HCT116 (cell line): ENCODE measurements around the gene TPRG1. TPM values are rescaled to one million over a fixed set of nuclear protein-coding genes. Genes with fewer than 3 reads are reported as not detected.

Experiments
- ATAC-seq: fragments of 200-7000 bp; cut with Tn5 transposase; 2 replicates; pipeline ENCODE4 v1.9.1; 2020; ENCODE audit warnings: mild to moderate bottlenecking, moderate library complexity
- BruUV-seq: library from RNA; stranded (reverse); fragments of 400-500 nt; replicated peaks from 2 replicates; lab custom pipeline; 2021; lab: Mats Ljungman, UMichigan
- CTCF ChIA-PET: fragments of 300-600 bp; sonication (Branson Sonifier 250); formaldehyde crosslinking; loops from one replicate; lab custom pipeline; 2021; ENCODE audit warnings: antibody characterized with exemption; lab: Charles Lee
- POLR2A ChIA-PET: fragments of 300-600, 350-600 bp; sonication (Branson Sonifier 250); formaldehyde crosslinking; loops from one replicate; lab custom pipeline; 2021; ENCODE audit warnings: antibody characterized with exemption; lab: Charles Lee
- RAD21 ChIA-PET, 2 experiments: fragments of 300-600 bp; sonication (Branson Sonifier 250); formaldehyde crosslinking; loops; one replicate each; lab custom pipeline; 2023; ENCODE audit warnings: low total read pairs in 2 of 2; ENCODE audit not compliant: uncharacterized antibody in 2 of 2, unreplicated experiment in 2 of 2, low non-redundant PET in 1 of 2; lab: Charles Lee
- DNase-seq: peaks from one replicate; pipeline ENCODE4 v3.0.0-alpha.2; 2010; ENCODE audit warnings: low read depth, low spot score
- H2AFZ ChIP-seq: fragments of 200-600 bp; shearing (Covaris generic), sonication (generic); 2 replicates; pipeline ENCODE4 v1.6.1; 2017; ENCODE audit warnings: low read depth, mixed run types, mixed read lengths, antibody characterized with exemption, low read length; ENCODE audit not compliant: poor library complexity, severe bottlenecking
- H3K27ac ChIP-seq: 2 replicates; pipeline ENCODE4 v1.5.1; 2012; ENCODE audit warnings: low read depth, low read length
- H3K27me3 ChIP-seq: fragments of 200-600 bp; sonication (generic); 2 replicates; pipeline ENCODE4 v1.6.1; 2016; ENCODE audit warnings: mixed run types, low read length, mixed read lengths; ENCODE audit not compliant: insufficient read depth
- H3K36me3 ChIP-seq, 2 experiments: fragments of 200-500 bp in 1 of 2; fragments of 200-600 bp in 1 of 2; sonication (Bioruptor generic) in 1 of 2; sonication (generic) in 1 of 2; 2 replicates each; pipeline versions ENCODE4 v1.5.1 to v1.6.1; 2014 to 2016; ENCODE audit warnings: low read length in 2 of 2, inconsistent platforms in 1 of 2, mixed read lengths in 1 of 2, mixed run types in 1 of 2; ENCODE audit not compliant: insufficient read depth in 2 of 2, control insufficient read depth in 1 of 2
- H3K4me1 ChIP-seq, 2 experiments: fragments of 200-600 bp in 1 of 2; sonication (generic) in 1 of 2; 2 replicates each; pipeline versions ENCODE4 v1.5.1 to v1.6.1; 2012 to 2017; ENCODE audit warnings: low read length in 2 of 2, inconsistent platforms in 1 of 2, mild to moderate bottlenecking in 1 of 2, mixed read lengths in 1 of 2, mixed run types in 1 of 2, moderate library complexity in 1 of 2; ENCODE audit not compliant: insufficient read depth in 2 of 2, control insufficient read depth in 1 of 2
- H3K4me2 ChIP-seq: fragments of 200-600 bp; sonication (generic); 2 replicates; pipeline ENCODE4 v1.6.1; 2017; ENCODE audit warnings: mixed run types, low read length, mixed read lengths
- H3K4me3 ChIP-seq, 2 experiments: fragments of 200-600 bp in 1 of 2; sonication (generic) in 1 of 2; replicated peaks in 1 of 2; 2 replicates each; pipeline ENCODE4 v1.5.1; 2011 to 2016; ENCODE audit warnings: low read length in 2 of 2, control low read depth in 1 of 2, low read depth in 1 of 2, mild to moderate bottlenecking in 1 of 2, mixed read lengths in 1 of 2, mixed run types in 1 of 2
- H3K79me2 ChIP-seq: fragments of 200-600 bp; sonication (generic); 2 replicates; pipeline ENCODE4 v1.6.1; 2017; ENCODE audit warnings: mild to moderate bottlenecking, mixed run types, low read length, moderate library complexity, mixed read lengths; ENCODE audit not compliant: insufficient read depth
- H3K9ac ChIP-seq: fragments of 200-600 bp; sonication (generic); 2 replicates; pipeline ENCODE4 v1.6.1; 2016; ENCODE audit warnings: low read length, mixed read lengths
- H3K9me2 ChIP-seq: fragments of 200-600 bp; sonication (generic), shearing (Covaris generic); 2 replicates; pipeline ENCODE4 v1.6.1; 2017; ENCODE audit warnings: mixed run types, mild to moderate bottlenecking, moderate library complexity; ENCODE audit not compliant: insufficient read depth
- H3K9me3 ChIP-seq, 2 experiments: fragments of 200-500 bp in 1 of 2; fragments of 200-600 bp in 1 of 2; sonication (Bioruptor generic) in 1 of 2; sonication (generic) in 1 of 2; 2 replicates each; pipeline ENCODE4 v1.6.1; 2014 to 2017; ENCODE audit warnings: low read length in 2 of 2, mixed read lengths in 2 of 2, inconsistent platforms in 1 of 2, low read depth in 1 of 2, mild to moderate bottlenecking in 1 of 2, mixed run types in 1 of 2, moderate library complexity in 1 of 2; ENCODE audit not compliant: control insufficient read depth in 1 of 2, insufficient read depth in 1 of 2
- H4K20me1 ChIP-seq: fragments of 200-600 bp; sonication (generic), shearing (Covaris generic); 2 replicates; pipeline ENCODE4 v1.6.1; 2017; ENCODE audit warnings: mixed run types, mild to moderate bottlenecking, moderate library complexity; ENCODE audit not compliant: insufficient read depth
- EGR1 ChIP-seq: IDR thresholded peaks from 2 replicates; pipeline ENCODE4 v1.6.1; 2012; ENCODE audit warnings: low read depth
- JUND ChIP-seq: IDR thresholded peaks from 2 replicates; pipeline ENCODE4 v1.6.1; 2012
- POLR2A ChIP-seq: IDR thresholded peaks from 2 replicates; pipeline ENCODE4 v1.7.0; 2011; ENCODE audit warnings: borderline replicate concordance; ENCODE audit not compliant: insufficient read depth, insufficient read length; ENCODE audit errors: extremely low read depth
- POLR2AphosphoS5 ChIP-seq: IDR thresholded peaks from 2 replicates; pipeline ENCODE4 v1.6.1; 2011; ENCODE audit warnings: mild to moderate bottlenecking, low read depth, low read length, moderate library complexity
- ZFX ChIP-seq: fragments of 450-650 bp; IDR thresholded peaks from 2 replicates; pipeline ENCODE4 v1.6.1; 2017
- intact Hi-C: fragments of 100-400 bp; cut with micrococcal nuclease; formaldehyde crosslinking; loops from 2 replicates; pipeline ENCODE4 v1.10.0; 2022
- total RNA-seq: library from RNA; stranded (reverse); gene quantifications from one replicate; pipeline ENCODE4 v1.2.1, GENCODE V29; 2021; ENCODE audit not compliant: unreplicated experiment
- TF ChIP-seq, protein P1 (sequence below), 3 experiments: fragments of 200-600 bp in 1 of 3; sonication (generic) in 1 of 3; IDR thresholded peaks in 2 of 3; conservative IDR thresholded peaks in 1 of 3; 2 replicates each; pipeline ENCODE4 v1.5.1; 2012 to 2017; ENCODE audit warnings: low read depth in 2 of 3, low read length in 2 of 3, antibody characterized with exemption in 1 of 3, borderline replicate concordance in 1 of 3, control low read depth in 1 of 3, mild to moderate bottlenecking in 1 of 3, mixed read lengths in 1 of 3, mixed run types in 1 of 3, moderate library complexity in 1 of 3; ENCODE audit not compliant: insufficient read depth in 1 of 3
- TF ChIP-seq, protein P2 (sequence below): IDR thresholded peaks from 2 replicates; pipeline ENCODE4 v1.6.1; 2011; ENCODE audit warnings: mild to moderate bottlenecking, low read length, moderate library complexity; ENCODE audit not compliant: insufficient replicate concordance; ENCODE audit errors: extremely low read depth

The TPRG1 gene
- total RNA-seq, 1 experiment from 2014 or later: 2.8 TPM

DNA sequence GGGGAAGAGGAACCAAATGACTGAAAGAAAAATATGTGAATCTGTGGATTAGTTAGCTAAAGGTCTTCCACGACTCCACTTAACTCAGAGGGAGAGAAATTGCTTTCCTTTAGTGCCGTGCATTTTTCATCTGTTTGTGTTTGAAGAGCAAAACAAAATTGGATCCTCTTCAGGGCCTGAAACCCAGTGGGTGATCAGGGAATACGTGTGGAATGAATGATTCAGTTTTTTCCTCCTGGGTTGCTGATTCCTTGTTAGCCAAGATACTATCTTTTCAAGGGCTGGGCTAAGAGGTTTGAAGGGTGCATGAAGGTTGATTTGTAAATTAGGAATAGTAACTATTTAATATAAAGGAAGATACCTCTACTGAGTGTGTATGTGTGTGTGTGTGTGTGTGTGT is 61.0 kb downstream of the TPRG1 start:
- no peak overlapping the region for H3K4me2 ChIP-seq
- H3K4me3 ChIP-seq: no peak overlapping the region
- H3K9me3 ChIP-seq: no peaks in the 10 kb centered on the region
- peak; percentile 48 for ATAC-seq
- ChIA-PET RAD21 (no interaction called here), CTCF (interaction anchor here (0.6 to 4.7 kb wide), 12 partner anchors 8 to 1553 kb away, joined by 3 to 34 read pairs (median 5); no protein-coding TSS in a partner anchor), POLR2A (no interaction called here)
- no peak overlapping the region for H2AFZ ChIP-seq
- DNase-seq: no peak
- H3K79me2 ChIP-seq: no peaks in the 10 kb centered on the region
- H3K4me1 ChIP-seq: no peaks in the 10 kb centered on the region
- H3K36me3 ChIP-seq: no peaks in the 10 kb centered on the region
- H3K27me3 ChIP-seq: no peaks in the 10 kb centered on the region
- no peaks in the 10 kb centered on the region for H3K9me2 ChIP-seq
- intact Hi-C loops: loop anchor here (1.0 to 2.0 kb wide), 4 partner anchors 38 to 1494 kb away; no protein-coding TSS in a partner anchor
- no peak overlapping the region for H3K27ac ChIP-seq
- no peak overlapping the region for H3K9ac ChIP-seq
- H4K20me1 ChIP-seq: no peaks in the 10 kb centered on the region
- no TSS peak for BruUV-seq
- TF ChIP-seq, protein P1, sequence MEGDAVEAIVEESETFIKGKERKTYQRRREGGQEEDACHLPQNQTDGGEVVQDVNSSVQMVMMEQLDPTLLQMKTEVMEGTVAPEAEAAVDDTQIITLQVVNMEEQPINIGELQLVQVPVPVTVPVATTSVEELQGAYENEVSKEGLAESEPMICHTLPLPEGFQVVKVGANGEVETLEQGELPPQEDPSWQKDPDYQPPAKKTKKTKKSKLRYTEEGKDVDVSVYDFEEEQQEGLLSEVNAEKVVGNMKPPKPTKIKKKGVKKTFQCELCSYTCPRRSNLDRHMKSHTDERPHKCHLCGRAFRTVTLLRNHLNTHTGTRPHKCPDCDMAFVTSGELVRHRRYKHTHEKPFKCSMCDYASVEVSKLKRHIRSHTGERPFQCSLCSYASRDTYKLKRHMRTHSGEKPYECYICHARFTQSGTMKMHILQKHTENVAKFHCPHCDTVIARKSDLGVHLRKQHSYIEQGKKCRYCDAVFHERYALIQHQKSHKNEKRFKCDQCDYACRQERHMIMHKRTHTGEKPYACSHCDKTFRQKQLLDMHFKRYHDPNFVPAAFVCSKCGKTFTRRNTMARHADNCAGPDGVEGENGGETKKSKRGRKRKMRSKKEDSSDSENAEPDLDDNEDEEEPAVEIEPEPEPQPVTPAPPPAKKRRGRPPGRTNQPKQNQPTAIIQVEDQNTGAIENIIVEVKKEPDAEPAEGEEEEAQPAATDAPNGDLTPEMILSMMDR (IDR thresholded peaks at IDR 0.05 in 2 of 3, conservative IDR thresholded peaks at IDR 0.05 in 1 of 3; ENCODE audit: borderline replicate concordance in 1 of 3, insufficient read depth in 1 of 3, low read depth in 2 of 3, low read length in 2 of 3): no peak
- TF ChIP-seq POLR2AphosphoS5 (no peak), POLR2A (no peak), JUND (no peak), ZFX (no peak), EGR1 (no peak)
- TF ChIP-seq, protein P2, sequence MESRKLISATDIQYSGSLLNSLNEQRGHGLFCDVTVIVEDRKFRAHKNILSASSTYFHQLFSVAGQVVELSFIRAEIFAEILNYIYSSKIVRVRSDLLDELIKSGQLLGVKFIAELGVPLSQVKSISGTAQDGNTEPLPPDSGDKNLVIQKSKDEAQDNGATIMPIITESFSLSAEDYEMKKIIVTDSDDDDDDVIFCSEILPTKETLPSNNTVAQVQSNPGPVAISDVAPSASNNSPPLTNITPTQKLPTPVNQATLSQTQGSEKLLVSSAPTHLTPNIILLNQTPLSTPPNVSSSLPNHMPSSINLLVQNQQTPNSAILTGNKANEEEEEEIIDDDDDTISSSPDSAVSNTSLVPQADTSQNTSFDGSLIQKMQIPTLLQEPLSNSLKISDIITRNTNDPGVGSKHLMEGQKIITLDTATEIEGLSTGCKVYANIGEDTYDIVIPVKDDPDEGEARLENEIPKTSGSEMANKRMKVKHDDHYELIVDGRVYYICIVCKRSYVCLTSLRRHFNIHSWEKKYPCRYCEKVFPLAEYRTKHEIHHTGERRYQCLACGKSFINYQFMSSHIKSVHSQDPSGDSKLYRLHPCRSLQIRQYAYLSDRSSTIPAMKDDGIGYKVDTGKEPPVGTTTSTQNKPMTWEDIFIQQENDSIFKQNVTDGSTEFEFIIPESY: no peak
